Measurements from ENCODE around the gene UBQLN3.

GRCh38 chr11:5514841-5515240 is 5.1 kb upstream of the UBQLN3 start:
- TF ChIP-seq CTCF (tag by site-specific recombination; IDR thresholded peaks at IDR 0.05), result no peak
- no peak for TF ChIP-seq ZNF362 (tag by site-specific recombination; IDR thresholded peaks at IDR 0.05)

All from HEK293 (cell line).